Skin epidermis (tissue), 12 donors: Measurements from ENCODE around the gene MARCHF9.
"Not testable (repeated sequence)": the region's sequence is repeated elsewhere in the genome, so short reads cannot be mapped to it uniquely, and the experiment has no call there.

Experiments
- H3K27ac ChIP-seq, 21 experiments: fragments of 200-600 bp; sonication (generic) in 11 of 21; one replicate each; pipeline ENCODE4 v1.5.0; 2020; ENCODE audit warnings: mild to moderate bottlenecking in 3 of 21, inconsistent platforms in 2 of 21, moderate library complexity in 2 of 21
- H3K4me3 ChIP-seq, 7 experiments: fragments of 200-600 bp; sonication (generic) in 2 of 7; one replicate each; pipeline ENCODE4 v1.5.0; 2020; ENCODE audit warnings: inconsistent platforms in 2 of 7, mild to moderate bottlenecking in 2 of 7, moderate library complexity in 1 of 7

Gene MARCHF9

GRCh38 chr12:57764662-57765002, 9.7 kb downstream of the MARCHF9 start:
- peak overlapping the region; percentile 27 to 53 (median 31) for H3K4me3 ChIP-seq
- peak overlapping the region in 4 of 21 experiments; percentile 29 to 69 (median 37) for H3K27ac ChIP-seq

DNA sequence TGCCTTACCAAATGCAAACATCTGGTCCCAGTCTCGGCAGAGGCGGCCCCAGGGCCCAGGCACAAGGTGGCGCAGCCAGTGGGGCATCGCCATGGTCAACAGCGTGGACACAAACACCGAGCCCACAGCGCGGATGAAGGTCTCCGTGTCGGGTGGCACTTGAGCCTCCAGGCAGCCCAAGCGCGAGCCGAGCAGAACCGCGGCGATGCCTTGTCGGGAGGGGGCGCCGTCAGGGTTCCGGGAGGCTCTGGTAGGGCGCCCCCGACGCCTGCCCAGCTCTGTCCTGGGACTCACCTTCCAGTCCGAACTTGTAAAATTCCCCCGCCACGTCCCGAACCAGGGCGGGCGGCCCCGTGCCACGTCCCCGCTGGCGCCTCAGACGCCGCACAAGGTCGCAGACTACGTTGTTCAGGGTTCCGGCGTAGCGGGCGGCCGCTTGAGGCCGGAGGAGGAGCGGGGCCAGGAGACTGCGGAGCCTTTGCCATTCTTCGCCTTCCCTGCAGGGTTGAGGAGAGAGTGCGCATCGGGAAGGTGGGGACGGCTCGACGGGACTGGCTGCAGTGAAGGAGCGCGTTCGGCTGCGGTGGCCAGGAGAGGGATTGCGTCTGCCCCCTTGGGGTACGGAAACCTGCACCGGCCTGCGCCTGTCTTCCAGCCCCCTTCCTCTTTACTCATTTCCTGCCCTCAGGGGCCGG, 10.2 kb downstream of the MARCHF9 start:
- H3K27ac ChIP-seq, result peak overlapping the region in 6 of 21 experiments; percentile 11 to 69 (median 30)
- peak overlapping the region; percentile 27 to 53 (median 31) for H3K4me3 ChIP-seq

GRCh38 chr12:57765698-57766463, 11.0 kb downstream of the MARCHF9 start:
- Histone ChIP-seq H3K27ac (peak overlapping the region in 2 of 21 experiments; percentile 29 to 69), H3K4me3 (peak overlapping the region; percentile 27 to 53 (median 31))

DNA sequence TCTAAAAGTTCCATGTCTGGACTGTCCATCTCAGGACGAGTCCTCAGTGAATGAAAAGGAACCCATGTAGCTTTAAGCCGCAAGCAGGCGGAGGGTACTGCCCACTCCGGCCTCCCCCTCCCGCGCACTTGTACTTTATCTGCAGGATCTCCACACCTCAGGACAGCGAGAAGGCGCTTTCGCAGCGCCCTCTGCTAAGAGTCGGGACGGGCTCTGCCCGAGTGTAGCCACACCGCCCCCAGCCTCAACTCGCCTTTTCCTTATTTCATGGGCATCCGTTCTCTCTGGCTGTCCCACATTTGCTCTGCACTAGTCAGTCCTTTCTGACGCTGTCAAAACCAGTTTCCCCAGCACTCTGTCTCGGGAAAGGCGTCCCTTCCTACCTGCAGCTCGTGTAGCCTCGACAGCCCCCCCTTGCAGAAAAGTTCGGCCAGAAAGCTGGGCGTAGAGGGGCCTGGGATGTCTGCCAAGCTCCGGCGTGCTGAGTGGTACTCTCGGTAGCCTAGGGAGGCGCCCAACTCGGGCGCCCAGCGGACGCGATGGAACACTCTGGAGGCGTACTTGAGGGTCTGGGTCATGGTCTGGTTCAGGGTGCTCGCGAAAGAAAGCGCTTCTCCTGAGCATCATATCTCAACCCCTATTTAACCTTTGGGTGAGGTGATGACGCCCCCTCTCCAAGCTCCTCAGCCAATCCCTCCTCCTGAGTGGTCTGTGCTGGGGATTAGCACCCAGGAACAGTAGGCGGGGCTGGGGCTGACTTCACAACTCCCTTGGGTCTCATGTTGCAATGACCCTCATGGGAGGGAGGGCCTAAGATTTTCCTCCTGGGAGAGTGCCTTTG, 11.8 kb downstream of the MARCHF9 start, which contains the start of gene CYP27B1:
CYP27B1 (minus strand) TSS at position 615 of the 841 bp plus-strand sequence; CDS start at position 578, 37 bp downstream.
- peak within 1 kb of the TSS; percentile 27 to 53 (median 31) for H3K4me3 ChIP-seq
- peak within 1 kb of the TSS in 1 of 21 experiments; percentile 69 for H3K27ac ChIP-seq

GRCh38 chr12:57767305-57767698, 12.4 kb downstream of the MARCHF9 start:
- H3K27ac ChIP-seq, result no peak overlapping the region
- H3K4me3 ChIP-seq, result no peak overlapping the region

- no peak overlapping the region for H3K4me3 ChIP-seq
- H3K27ac ChIP-seq, result no peak overlapping the region
These were observed 13.0 kb downstream of the MARCHF9 start for GRCh38 chr12:57767876-57768275.

DNA sequence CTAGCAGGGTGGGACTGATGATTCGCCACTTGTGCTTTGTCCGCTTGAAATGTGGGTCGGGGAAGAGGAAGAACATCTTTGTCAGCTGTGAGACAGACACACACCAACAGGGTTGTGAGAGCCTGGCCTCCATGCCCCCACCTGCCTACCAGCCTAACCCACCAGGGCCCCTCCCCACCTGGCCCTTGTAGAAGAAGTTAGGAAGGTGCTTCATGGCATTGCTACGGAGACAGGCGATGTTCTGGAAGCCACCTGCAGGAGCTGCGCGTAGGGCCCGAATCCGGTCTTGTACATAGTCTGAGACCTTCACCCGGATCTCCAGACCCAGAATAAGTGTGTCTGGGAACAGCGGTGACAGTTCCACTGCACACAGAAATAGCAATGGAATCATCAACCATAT, 14.7 kb downstream of the MARCHF9 start:
- no peak overlapping the region for H3K4me3 ChIP-seq

DNA sequence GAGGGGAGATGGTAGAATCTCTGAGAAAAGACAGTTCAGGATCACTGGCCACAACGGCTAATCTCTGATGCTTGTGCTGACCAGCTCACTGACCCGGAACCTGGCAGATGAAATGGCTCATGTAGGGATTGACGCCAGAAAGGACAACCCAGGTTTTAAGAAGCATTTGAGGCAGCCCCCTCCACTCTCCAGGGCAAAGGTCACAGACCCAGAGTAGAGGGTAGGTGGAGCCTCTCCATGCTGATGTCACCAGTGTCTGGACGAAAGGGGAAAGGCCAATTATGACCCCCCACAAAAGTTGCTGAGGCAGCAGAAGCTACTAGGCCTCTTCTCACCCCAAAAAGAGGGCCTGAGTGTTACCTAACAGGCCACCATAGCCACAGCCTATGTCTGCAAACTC, 15.8 kb downstream of the MARCHF9 start:
- Histone ChIP-seq H3K4me3 (peak overlapping the region in 2 of 7 experiments; percentile 63 to 74), H3K27ac (peak overlapping the region in 5 of 21 experiments; percentile 24 to 93 (median 87))

More for the DNA sequence above, 14.7 kb downstream of the MARCHF9 start:
- no peak overlapping the region for H3K27ac ChIP-seq

DNA sequence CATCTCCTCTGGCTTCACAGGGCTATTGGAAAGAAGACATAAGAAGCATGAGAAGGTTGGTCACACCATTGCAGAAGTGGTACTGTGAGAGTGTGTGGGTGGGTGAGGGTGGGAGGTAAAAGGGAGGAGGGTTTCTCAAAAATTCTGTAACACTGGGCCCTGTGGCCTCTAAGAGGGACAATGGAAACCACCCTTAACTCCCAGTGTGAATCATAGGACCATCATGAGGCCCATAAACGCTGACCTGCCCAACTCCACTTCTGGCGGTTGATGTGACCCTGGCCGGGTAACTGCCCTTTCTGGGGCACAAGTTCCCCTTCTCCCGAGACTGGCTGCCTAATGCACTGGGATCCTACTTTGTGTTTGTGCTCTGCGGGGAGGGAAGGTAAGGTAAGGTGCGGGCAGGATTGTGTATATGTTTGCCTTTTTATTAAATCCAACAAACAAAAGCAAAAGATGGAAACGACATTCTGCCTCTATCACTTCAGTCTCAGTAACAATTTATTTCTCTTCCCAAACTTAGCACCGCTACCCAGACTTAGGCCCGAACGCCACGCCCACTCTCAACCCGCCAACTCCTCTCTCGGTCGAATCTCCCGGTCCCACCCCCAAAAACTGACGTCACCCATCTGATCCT, 16.5 kb downstream of the MARCHF9 start:
- peak overlapping the region; percentile 45 to 93 (median 74) for H3K4me3 ChIP-seq
- peak overlapping the region in 20 of 21 experiments; percentile 62 to 93 (median 89) for H3K27ac ChIP-seq

GRCh38 chr12:57771873-57772428, 17.0 kb downstream of the MARCHF9 start, which contains the start of gene METTL1:
TSS of gene METTL1 (minus strand) at chr12:57772105. CDS start at chr12:57772083, 22 bp downstream.
- peak within 1 kb of the TSS; percentile 45 to 93 (median 74) for H3K4me3 ChIP-seq
- H3K27ac ChIP-seq, result peak within 1 kb of the TSS; percentile 38 to 93 (median 89)

DNA sequence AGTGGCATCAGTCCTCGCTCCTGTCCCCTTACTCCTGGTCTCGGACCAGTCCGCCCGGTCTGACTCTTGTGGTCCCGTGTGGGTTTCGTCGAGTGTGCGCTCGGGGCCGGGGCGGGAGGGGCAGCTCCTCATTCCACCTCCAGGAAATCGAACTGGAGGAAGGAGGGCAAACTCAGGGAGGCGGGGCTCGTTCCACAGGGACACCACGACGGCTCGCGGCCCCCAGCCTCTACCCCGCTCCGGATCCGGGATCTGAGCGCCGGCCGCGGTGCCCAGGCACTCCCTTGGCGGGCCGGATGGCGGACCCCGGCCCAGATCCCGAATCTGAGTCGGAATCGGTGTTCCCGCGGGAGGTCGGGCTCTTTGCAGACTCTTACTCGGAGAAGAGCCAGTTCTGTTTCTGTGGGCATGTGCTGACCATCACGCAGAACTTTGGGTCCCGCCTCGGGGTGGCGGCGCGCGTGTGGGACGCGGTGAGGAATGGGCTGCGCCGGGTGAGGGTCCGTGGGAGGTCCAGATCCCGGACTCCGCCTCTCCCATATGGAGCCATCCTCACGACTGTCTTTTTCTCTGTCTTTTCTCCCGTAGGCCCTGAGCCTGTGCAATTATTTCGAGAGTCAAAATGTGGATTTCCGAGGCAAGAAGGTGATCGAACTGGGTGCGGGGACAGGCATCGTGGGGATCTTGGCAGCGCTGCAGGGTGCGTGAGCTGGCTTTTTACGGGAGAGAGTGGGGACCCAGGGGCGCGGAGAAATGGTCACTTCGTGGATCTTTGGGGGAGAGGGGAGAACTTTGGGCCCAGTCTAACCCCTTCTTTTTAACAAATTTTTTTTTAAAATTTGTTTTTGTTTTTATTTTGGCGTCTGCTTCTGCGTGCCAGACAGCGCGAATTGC, 17.8 kb downstream of the MARCHF9 start, which contains the start of gene EEF1AKMT3:
EEF1AKMT3 (plus strand) TSS at position 186 of the 894 bp plus-strand sequence; CDS start at position 297, 111 bp downstream.
- peak within 1 kb of the TSS; percentile 38 to 93 (median 89) for H3K27ac ChIP-seq
- peak within 1 kb of the TSS; percentile 45 to 93 (median 74) for H3K4me3 ChIP-seq

DNA sequence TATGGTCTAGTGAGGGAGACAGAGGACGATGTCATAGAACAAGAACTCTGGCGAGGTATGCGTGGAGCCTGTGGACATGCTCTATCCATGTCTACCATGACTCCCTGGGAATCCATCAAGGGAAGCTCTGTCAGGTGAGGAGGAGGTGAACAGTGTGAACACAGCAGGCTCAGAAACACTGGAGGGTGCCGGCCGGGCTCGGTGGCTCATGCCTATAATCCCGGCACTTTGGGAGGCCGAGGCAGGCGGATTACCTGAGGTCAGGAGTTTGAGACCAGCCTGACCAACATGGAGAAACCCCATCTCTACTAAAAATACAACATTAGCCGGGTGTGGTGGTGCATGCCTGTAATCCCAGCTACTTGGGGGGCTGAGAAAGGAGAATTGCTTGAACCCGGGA, 19.7 kb downstream of the MARCHF9 start:
- H3K4me3 ChIP-seq, H3K27ac ChIP-seq: not testable (repeated sequence)

- no peak overlapping the region for H3K27ac ChIP-seq
- H3K4me3 ChIP-seq, result no peak overlapping the region
These were observed 20.1 kb downstream of the MARCHF9 start for GRCh38 chr12:57775044-57775443.

- no peak overlapping the region for H3K4me3 ChIP-seq
- H3K27ac ChIP-seq, result peak overlapping the region in 1 of 21 experiments; percentile 29
These were observed 20.8 kb downstream of the MARCHF9 start for GRCh38 chr12:57775563-57776246.

DNA sequence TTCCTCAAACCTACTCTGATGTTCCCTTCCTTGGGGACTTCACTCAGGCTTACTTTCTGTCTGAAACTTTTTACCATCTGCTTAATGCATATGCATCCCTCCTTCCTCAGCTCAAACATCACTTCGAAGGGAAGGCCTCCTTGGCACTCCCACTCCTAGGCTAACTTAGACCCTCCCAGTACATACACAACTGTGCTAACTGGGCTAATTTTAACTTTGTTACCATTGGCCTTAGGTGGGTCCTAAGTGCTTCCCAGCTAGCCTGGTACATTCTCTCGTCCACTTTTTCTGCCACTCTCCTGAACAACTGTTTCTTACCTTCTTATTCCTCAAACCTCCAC, 21.3 kb downstream of the MARCHF9 start:
- peak overlapping the region in 1 of 21 experiments; percentile 29 for H3K27ac ChIP-seq
- no peak overlapping the region for H3K4me3 ChIP-seq

- Histone ChIP-seq H3K27ac (peak overlapping the region in 1 of 21 experiments; percentile 4), H3K4me3 (no peak overlapping the region)
These were observed 22.5 kb downstream of the MARCHF9 start for GRCh38 chr12:57777367-57777766.

GRCh38 chr12:57777911-57778310, 23.0 kb downstream of the MARCHF9 start:
- H3K27ac ChIP-seq, result no peak overlapping the region
- H3K4me3 ChIP-seq, result no peak overlapping the region
